OCI-LY3 (cell line): ENCODE measurements around the gene GTF2E1.

Experiments used
- H2AFZ ChIP-seq: fragments of 200-600, 300-600 bp; shearing (Covaris generic); 2 replicates; pipeline ENCODE4 v1.6.0; 2014; ENCODE audit warnings: antibody characterized with exemption, low read depth, low read length
- H3K27ac ChIP-seq: fragments of 200-600, 300-600 bp; sonication (generic); 2 replicates; pipeline ENCODE4 v1.5.1; 2014; ENCODE audit warnings: mild to moderate bottlenecking, low read length, moderate library complexity, mixed read lengths
- H3K27me3 ChIP-seq: fragments of 200-600, 300-600 bp; sonication (generic); 2 replicates; pipeline ENCODE4 v1.6.1; 2014; ENCODE audit warnings: low read depth, low read length, mixed read lengths
- H3K36me3 ChIP-seq: fragments of 200-600, 300-600 bp; sonication (generic); replicated peaks from 2 replicates; pipeline ENCODE3; 2014; ENCODE audit warnings: low read depth, low read length, mixed read lengths
- H3K4me1 ChIP-seq: fragments of 300-600, 200-600 bp; sonication (generic); 2 replicates; pipeline ENCODE4 v1.6.1; 2014; ENCODE audit warnings: low read length, mixed read lengths
- H3K4me2 ChIP-seq: fragments of 200-600, 300-600 bp; sonication (generic); 2 replicates; pipeline ENCODE4 v1.6.1; 2014; ENCODE audit warnings: low read length, mixed read lengths
- H3K4me3 ChIP-seq: fragments of 300-600, 200-600 bp; sonication (generic); 2 replicates; pipeline ENCODE4 v1.5.1; 2014; ENCODE audit warnings: antibody characterized with exemption, mild to moderate bottlenecking, low read length, moderate library complexity
- H3K79me2 ChIP-seq: fragments of 300-600, 200-600 bp; shearing (Covaris generic); 2 replicates; pipeline ENCODE4 v1.6.1; 2014; ENCODE audit warnings: mild to moderate bottlenecking, low read length, mixed read lengths
- H3K9ac ChIP-seq: fragments of 300-600, 200-600 bp; shearing (Covaris generic); 2 replicates; pipeline ENCODE4 v1.6.0; 2014; ENCODE audit warnings: mild to moderate bottlenecking, low read length, moderate library complexity
- H3K9me3 ChIP-seq: fragments of 200-600, 300-600 bp; shearing (Covaris generic); 2 replicates; pipeline ENCODE4 v1.6.1; 2014; ENCODE audit warnings: low read length, mixed read lengths; ENCODE audit not compliant: insufficient read depth
- H4K20me1 ChIP-seq: fragments of 200-600, 300-600 bp; sonication (generic); 2 replicates; pipeline ENCODE4 v1.6.1; 2016; ENCODE audit warnings: low read length, mixed read lengths; ENCODE audit not compliant: insufficient read depth
- EZH2phosphoT487 ChIP-seq: fragments of 200-600 bp; shearing (Covaris generic); IDR thresholded peaks from 2 replicates; pipeline ENCODE4 v1.6.1; 2018; ENCODE audit warnings: antibody characterized with exemption, mixed run types, low read depth
- TF ChIP-seq, protein P1 (sequence below): fragments of 200-600, 300-600 bp; sonication (generic); IDR thresholded peaks from 2 replicates; pipeline ENCODE4 v1.5.1; 2014; ENCODE audit warnings: antibody characterized with exemption, low read length, low read depth

GTF2E1 gene

DNA sequence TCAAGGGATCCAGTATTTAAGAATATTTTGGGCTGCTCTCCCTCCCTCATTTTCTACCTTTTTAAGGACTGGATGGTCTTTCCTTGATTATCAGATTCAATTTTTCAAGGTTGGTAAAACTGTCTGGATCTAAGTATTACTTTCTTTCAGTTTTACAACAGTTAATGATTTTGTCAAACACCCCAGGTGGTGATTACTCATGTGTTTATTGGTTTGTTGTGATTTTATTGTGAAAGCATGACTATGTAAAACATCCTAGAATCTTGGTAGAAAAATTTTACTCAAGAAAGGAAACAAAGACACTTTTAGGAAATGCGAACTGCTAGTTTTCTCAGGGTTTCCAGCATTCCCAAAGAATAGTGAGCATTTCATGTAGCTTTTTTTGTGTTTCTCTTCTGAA is 7.3 kb downstream of the GTF2E1 start:
- H3K9me3 ChIP-seq: no peaks in the 10 kb centered on the region
- TF ChIP-seq, protein P1, sequence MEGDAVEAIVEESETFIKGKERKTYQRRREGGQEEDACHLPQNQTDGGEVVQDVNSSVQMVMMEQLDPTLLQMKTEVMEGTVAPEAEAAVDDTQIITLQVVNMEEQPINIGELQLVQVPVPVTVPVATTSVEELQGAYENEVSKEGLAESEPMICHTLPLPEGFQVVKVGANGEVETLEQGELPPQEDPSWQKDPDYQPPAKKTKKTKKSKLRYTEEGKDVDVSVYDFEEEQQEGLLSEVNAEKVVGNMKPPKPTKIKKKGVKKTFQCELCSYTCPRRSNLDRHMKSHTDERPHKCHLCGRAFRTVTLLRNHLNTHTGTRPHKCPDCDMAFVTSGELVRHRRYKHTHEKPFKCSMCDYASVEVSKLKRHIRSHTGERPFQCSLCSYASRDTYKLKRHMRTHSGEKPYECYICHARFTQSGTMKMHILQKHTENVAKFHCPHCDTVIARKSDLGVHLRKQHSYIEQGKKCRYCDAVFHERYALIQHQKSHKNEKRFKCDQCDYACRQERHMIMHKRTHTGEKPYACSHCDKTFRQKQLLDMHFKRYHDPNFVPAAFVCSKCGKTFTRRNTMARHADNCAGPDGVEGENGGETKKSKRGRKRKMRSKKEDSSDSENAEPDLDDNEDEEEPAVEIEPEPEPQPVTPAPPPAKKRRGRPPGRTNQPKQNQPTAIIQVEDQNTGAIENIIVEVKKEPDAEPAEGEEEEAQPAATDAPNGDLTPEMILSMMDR: no peak
- no peak for TF ChIP-seq EZH2phosphoT487
- peaks cover 34% of the 10 kb centered on the region for H3K79me2 ChIP-seq

DNA sequence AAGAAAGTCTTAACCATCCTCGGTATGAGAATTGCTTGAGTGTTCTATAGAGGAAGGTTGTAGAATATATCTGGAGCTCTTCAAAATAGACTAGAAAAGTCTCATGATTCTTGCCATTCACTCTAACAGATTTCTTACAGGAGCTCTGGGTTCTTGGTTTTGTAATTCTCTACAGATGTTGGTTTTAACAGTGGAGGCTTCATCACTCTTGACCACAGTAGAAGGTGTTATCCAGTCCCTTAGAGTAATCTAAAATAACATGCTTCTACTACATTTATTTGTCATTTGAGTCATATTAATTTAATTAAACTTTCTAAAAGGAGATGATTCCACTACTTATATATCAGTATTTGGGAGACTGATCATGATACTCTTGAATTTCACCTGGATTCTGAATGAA is 9.7 kb downstream of the GTF2E1 start:
- H3K4me2 ChIP-seq: no peak overlapping the region
- peaks cover 27% of the 10 kb centered on the region for H3K36me3 ChIP-seq
- H4K20me1 ChIP-seq: no peaks in the 10 kb centered on the region
- H3K27me3 ChIP-seq: no peaks in the 10 kb centered on the region
- H3K9ac ChIP-seq: no peak overlapping the region
- no peaks in the 10 kb centered on the region for H3K9me3 ChIP-seq
- H3K4me1 ChIP-seq: no peaks in the 10 kb centered on the region
- TF ChIP-seq, protein P1: no peak
- no peak for TF ChIP-seq EZH2phosphoT487
- H2AFZ ChIP-seq: no peak overlapping the region
- H3K27ac ChIP-seq: no peak overlapping the region
- peaks cover 18% of the 10 kb centered on the region for H3K79me2 ChIP-seq
- H3K4me3 ChIP-seq: no peak overlapping the region

More for the DNA sequence above, 7.3 kb downstream of the GTF2E1 start:
- H3K4me3 ChIP-seq: no peak overlapping the region
- peaks cover 29% of the 10 kb centered on the region for H3K36me3 ChIP-seq
- H3K4me1 ChIP-seq: no peaks in the 10 kb centered on the region
- no peak overlapping the region for H3K4me2 ChIP-seq
- no peaks in the 10 kb centered on the region for H3K27me3 ChIP-seq
- H4K20me1 ChIP-seq: no peaks in the 10 kb centered on the region
- no peak overlapping the region for H3K9ac ChIP-seq
- H2AFZ ChIP-seq: no peak overlapping the region
- no peak overlapping the region for H3K27ac ChIP-seq

DNA sequence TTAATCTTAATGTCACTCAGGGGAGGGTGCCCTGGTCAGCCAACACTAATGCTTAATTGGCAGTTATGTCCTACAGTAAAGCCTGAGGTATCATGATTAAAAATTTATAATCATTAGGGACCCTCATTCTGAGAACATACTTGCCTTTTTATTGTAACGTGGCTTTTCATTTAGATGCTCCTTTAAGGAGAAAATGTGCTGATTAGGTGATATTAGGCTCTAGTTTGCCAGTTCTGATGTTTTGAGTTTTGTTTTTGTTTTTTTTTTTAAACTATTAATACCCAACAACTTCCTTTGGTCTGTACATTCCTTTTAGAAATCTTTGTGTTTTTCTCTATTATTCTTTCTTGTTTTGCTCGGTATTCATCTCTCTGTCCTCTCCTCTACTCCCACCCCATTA is 10.3 kb downstream of the GTF2E1 start:
- no peak for TF ChIP-seq EZH2phosphoT487
- TF ChIP-seq, protein P1: no peak
- Histone ChIP-seq H3K4me1 (no peaks in the 10 kb centered on the region), H2AFZ (no peak overlapping the region), H3K9me3 (no peaks in the 10 kb centered on the region), H3K27me3 (no peaks in the 10 kb centered on the region), H3K36me3 (peaks cover 29% of the 10 kb centered on the region), H3K9ac (no peak overlapping the region), H4K20me1 (no peaks in the 10 kb centered on the region), H3K4me3 (no peak overlapping the region), H3K4me2 (no peak overlapping the region), H3K79me2 (peaks cover 15% of the 10 kb centered on the region), H3K27ac (no peak overlapping the region)

DNA sequence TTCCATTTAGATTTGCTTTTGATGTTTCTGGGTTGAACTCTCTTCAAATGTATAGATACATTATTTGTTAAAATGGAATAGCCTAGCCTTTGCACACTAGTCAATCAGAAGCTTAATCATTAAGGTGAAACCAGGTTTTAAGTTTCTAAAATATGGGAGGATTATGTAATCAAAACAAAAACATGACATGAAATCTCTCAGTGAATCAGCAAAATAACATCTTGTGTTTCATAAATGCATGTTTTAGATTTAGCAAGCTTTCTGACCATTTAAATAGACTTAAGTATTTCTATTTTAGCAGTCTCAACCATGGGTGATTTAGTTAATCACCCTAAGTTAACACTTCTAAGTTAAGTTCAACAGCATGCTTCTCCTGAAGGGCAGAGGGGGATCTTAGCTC is 11.3 kb downstream of the GTF2E1 start:
- no peak for TF ChIP-seq EZH2phosphoT487
- TF ChIP-seq, protein P1: no peak
- Histone ChIP-seq H3K79me2 (peaks cover 20% of the 10 kb centered on the region), H3K4me3 (no peak overlapping the region), H4K20me1 (no peaks in the 10 kb centered on the region; the same call in 1 of the 2 replicates), H3K4me1 (no peaks in the 10 kb centered on the region), H3K9me3 (no peaks in the 10 kb centered on the region), H3K4me2 (no peak overlapping the region), H3K27me3 (no peaks in the 10 kb centered on the region), H3K36me3 (peaks cover 29% of the 10 kb centered on the region), H3K9ac (no peak overlapping the region), H3K27ac (no peak overlapping the region), H2AFZ (no peak overlapping the region)
